HG03108 (cell line): ENCODE data around the gene ZNF341.
"Not testable (repeated sequence)": the region's sequence is repeated elsewhere in the genome, so short reads cannot be mapped to it uniquely, and the experiment has no call there.

Source experiments
- ATAC-seq: cut with Tn5 transposase; IDR thresholded peaks from one replicate; pipeline ENCODE4 v1.9.1; 2021; ENCODE audit warnings: moderate library complexity; ENCODE audit not compliant: unreplicated experiment

Gene ZNF341

GRCh38 chr20:33791959-33792597 is 60.3 kb downstream of the ZNF341 start:
- ATAC-seq = no peak

- not testable (repeated sequence) for ATAC-seq
Observed at GRCh38 chr20:33792598-33792989, 60.8 kb downstream of the ZNF341 start.

- no peak for ATAC-seq
Observed at GRCh38 chr20:33793011-33793931, 61.5 kb downstream of the ZNF341 start.

GRCh38 chr20:33796263-33796906 is 64.6 kb downstream of the ZNF341 start:
- no peak for ATAC-seq

- ATAC-seq = no peak
Observed at GRCh38 chr20:33796907-33797544, 65.2 kb downstream of the ZNF341 start.

GRCh38 chr20:33798444-33798843 is 66.6 kb downstream of the ZNF341 start:
- ATAC-seq = no peak

GRCh38 chr20:33803921-33804337 is 72.1 kb downstream of the ZNF341 start:
- ATAC-seq = no peak

- ATAC-seq = no peak
Observed at GRCh38 chr20:33808388-33808787, 76.6 kb downstream of the ZNF341 start.

- ATAC-seq = no peak
Observed at GRCh38 chr20:33810259-33810658, 78.5 kb downstream of the ZNF341 start.

GRCh38 chr20:33810885-33811775 is 79.3 kb downstream of the ZNF341 start, which contains the start of gene CHMP4B:
CHMP4B (plus strand) TSS chr20:33811348; CDS start chr20:33811469, 121 bp downstream.
- peak; percentile 92 for ATAC-seq

GRCh38 chr20:33811776-33812151 is 80.0 kb downstream of the ZNF341 start:
- no peak for ATAC-seq

- no peak for ATAC-seq
Observed at GRCh38 chr20:33812152-33812849, 80.5 kb downstream of the ZNF341 start.

GRCh38 chr20:33812908-33813462 is 81.2 kb downstream of the ZNF341 start:
- no peak for ATAC-seq

GRCh38 chr20:33814238-33814712 is 82.5 kb downstream of the ZNF341 start:
- no peak for ATAC-seq

- no peak for ATAC-seq
Observed at GRCh38 chr20:33815671-33816070, 83.9 kb downstream of the ZNF341 start.

GRCh38 chr20:33816191-33816590 is 84.4 kb downstream of the ZNF341 start:
- ATAC-seq = no peak

GRCh38 chr20:33817411-33817810 is 85.6 kb downstream of the ZNF341 start:
- ATAC-seq = no peak

GRCh38 chr20:33819456-33819855 is 87.7 kb downstream of the ZNF341 start:
- no peak for ATAC-seq

- ATAC-seq = no peak
Observed at GRCh38 chr20:33820362-33820761, 88.6 kb downstream of the ZNF341 start.
